OCI-LY7 (cell line): ENCODE data around the gene KRTAP9-7. TPM values are rescaled to one million over a fixed set of nuclear protein-coding genes. Genes with fewer than 3 reads are reported as not detected.

Source experiments
- BruUV-seq: library from RNA; stranded (reverse); fragments of 400-500 nt; replicated peaks from 2 replicates; lab custom pipeline; 2021; lab: Mats Ljungman, UMichigan
- CTCF ChIA-PET: fragments of 300-600 bp; sonication (Branson Sonifier 250); formaldehyde crosslinking; loops from one replicate; lab custom pipeline; 2022; ENCODE audit warnings: antibody characterized with exemption; ENCODE audit not compliant: unreplicated experiment; lab: Charles Lee
- POLR2A ChIA-PET: fragments of 300-600 bp; sonication (Branson Sonifier 250); formaldehyde crosslinking; loops from one replicate; lab custom pipeline; 2022; ENCODE audit warnings: antibody characterized with exemption; lab: Charles Lee
- DNase-seq: peaks from one replicate; pipeline ENCODE4 v3.0.0-alpha.2; 2015; ENCODE audit warnings: low spot score
- H2AFZ ChIP-seq: fragments of 200-600 bp; sonication (generic), shearing (Covaris generic); 2 replicates; pipeline ENCODE4 v1.6.1; 2014; ENCODE audit warnings: mild to moderate bottlenecking, antibody characterized with exemption, low read length, moderate library complexity
- H3K27ac ChIP-seq: fragments of 200-600 bp; sonication (generic); 2 replicates; pipeline ENCODE4 v1.5.1; 2014; ENCODE audit warnings: mixed run types, low read depth, mild to moderate bottlenecking, moderate library complexity, low read length, inconsistent platforms; ENCODE audit not compliant: poor library complexity, severe bottlenecking
- H3K36me3 ChIP-seq: fragments of 200-600 bp; sonication (generic); 2 replicates; pipeline ENCODE4 v1.6.1; 2014; ENCODE audit warnings: mild to moderate bottlenecking, antibody characterized with exemption, low read length, moderate library complexity, mixed read lengths; ENCODE audit not compliant: insufficient read depth
- H3K4me1 ChIP-seq: fragments of 200-600 bp; sonication (generic); 2 replicates; pipeline ENCODE4 v1.5.1; 2014; ENCODE audit warnings: mild to moderate bottlenecking, low read length; ENCODE audit not compliant: insufficient read depth, poor library complexity, severe bottlenecking
- H3K4me2 ChIP-seq: fragments of 200-600 bp; sonication (generic); 2 replicates; pipeline ENCODE4 v1.6.1; 2014; ENCODE audit warnings: mild to moderate bottlenecking, low read length
- H3K4me3 ChIP-seq: fragments of 200-600 bp; sonication (generic); 2 replicates; pipeline ENCODE4 v1.5.1; 2014; ENCODE audit warnings: mild to moderate bottlenecking, low read depth, low read length; ENCODE audit not compliant: poor library complexity, severe bottlenecking
- H3K79me2 ChIP-seq: fragments of 200-600 bp; sonication (generic); 2 replicates; pipeline ENCODE4 v1.6.1; 2016; ENCODE audit warnings: low read depth, mild to moderate bottlenecking, low read length, moderate library complexity, mixed read lengths; ENCODE audit not compliant: insufficient read depth
- H3K9me2 ChIP-seq: fragments of 200-600 bp; sonication (generic); 2 replicates; pipeline ENCODE4 v1.6.1; 2016; ENCODE audit warnings: mild to moderate bottlenecking, low read length, mixed read lengths; ENCODE audit not compliant: insufficient read depth
- H3K9me3 ChIP-seq: fragments of 200-600 bp; sonication (generic); 2 replicates; pipeline ENCODE4 v1.6.1; 2014; ENCODE audit warnings: mild to moderate bottlenecking, mixed run types, low read length, mixed read lengths
- H4K20me1 ChIP-seq: fragments of 200-600 bp; sonication (generic); 2 replicates; pipeline ENCODE4 v1.6.1; 2014; ENCODE audit warnings: mild to moderate bottlenecking, antibody characterized with exemption, low read length, moderate library complexity, mixed read lengths; ENCODE audit not compliant: insufficient read depth
- EZH2phosphoT487 ChIP-seq: fragments of 200-600 bp; sonication (generic); IDR thresholded peaks from 2 replicates; pipeline ENCODE4 v1.6.1; 2018; ENCODE audit warnings: low read depth, borderline replicate concordance, mild to moderate bottlenecking, mixed run types, antibody characterized with exemption, low read length, moderate library complexity, mixed read lengths
- intact Hi-C: fragments of 100-400 bp; cut with micrococcal nuclease; formaldehyde crosslinking; loops from one replicate; pipeline ENCODE4 v1.10.0; 2022; ENCODE audit not compliant: unreplicated experiment
- total RNA-seq, 2 experiments: library from RNA; depleted of rRNA in 1 of 2; stranded (reverse); fragments of >200 nt in 1 of 2; shearing (Covaris generic) in 1 of 2; gene quantifications; 2 replicates each; pipeline ENCODE4 v1.2.3, GENCODE V29; 2014 to 2022
- TF ChIP-seq, protein P1 (sequence below): fragments of 200-600 bp; sonication (generic); conservative IDR thresholded peaks from 2 replicates; pipeline ENCODE4 v1.5.1; 2014; ENCODE audit warnings: mild to moderate bottlenecking, antibody characterized with exemption, low read length, moderate library complexity, mixed read lengths

The KRTAP9-7 gene
- total RNA-seq, 2 experiments from 2014 or later: not detected

DNA sequence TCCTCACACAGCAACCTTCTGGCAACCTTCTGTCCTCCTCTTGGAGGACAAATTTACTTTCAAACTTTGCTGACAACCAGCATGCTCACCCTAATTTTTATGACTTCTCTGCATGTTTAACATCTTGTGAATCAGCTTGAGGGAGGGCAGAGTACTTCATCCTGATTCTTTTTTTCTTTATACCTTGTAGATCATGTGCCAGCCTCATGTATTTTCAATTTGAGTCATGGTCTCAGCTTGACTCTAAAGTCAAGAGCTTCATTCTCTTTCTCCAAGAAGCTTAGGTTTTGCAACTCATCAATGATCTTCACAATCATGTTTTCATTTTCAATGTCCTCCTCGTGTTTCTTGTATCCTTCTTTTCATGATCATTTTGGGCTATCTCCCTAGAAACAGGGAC lies 3.6 kb upstream of the KRTAP9-7 start:
- no peaks in the 10 kb centered on the region for H3K9me3 ChIP-seq
- BruUV-seq: no TSS peak
- H3K4me3 ChIP-seq: no peak overlapping the region
- H3K9me2 ChIP-seq: no peaks in the 10 kb centered on the region
- TF ChIP-seq, protein P1, sequence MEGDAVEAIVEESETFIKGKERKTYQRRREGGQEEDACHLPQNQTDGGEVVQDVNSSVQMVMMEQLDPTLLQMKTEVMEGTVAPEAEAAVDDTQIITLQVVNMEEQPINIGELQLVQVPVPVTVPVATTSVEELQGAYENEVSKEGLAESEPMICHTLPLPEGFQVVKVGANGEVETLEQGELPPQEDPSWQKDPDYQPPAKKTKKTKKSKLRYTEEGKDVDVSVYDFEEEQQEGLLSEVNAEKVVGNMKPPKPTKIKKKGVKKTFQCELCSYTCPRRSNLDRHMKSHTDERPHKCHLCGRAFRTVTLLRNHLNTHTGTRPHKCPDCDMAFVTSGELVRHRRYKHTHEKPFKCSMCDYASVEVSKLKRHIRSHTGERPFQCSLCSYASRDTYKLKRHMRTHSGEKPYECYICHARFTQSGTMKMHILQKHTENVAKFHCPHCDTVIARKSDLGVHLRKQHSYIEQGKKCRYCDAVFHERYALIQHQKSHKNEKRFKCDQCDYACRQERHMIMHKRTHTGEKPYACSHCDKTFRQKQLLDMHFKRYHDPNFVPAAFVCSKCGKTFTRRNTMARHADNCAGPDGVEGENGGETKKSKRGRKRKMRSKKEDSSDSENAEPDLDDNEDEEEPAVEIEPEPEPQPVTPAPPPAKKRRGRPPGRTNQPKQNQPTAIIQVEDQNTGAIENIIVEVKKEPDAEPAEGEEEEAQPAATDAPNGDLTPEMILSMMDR: no peak
- no peaks in the 10 kb centered on the region for H3K4me1 ChIP-seq
- POLR2A ChIA-PET: no interaction called here
- H3K79me2 ChIP-seq: no peaks in the 10 kb centered on the region
- no peak overlapping the region for H3K27ac ChIP-seq
- no peaks in the 10 kb centered on the region for H4K20me1 ChIP-seq
- CTCF ChIA-PET: no interaction called here
- H2AFZ ChIP-seq: no peak overlapping the region
- H3K36me3 ChIP-seq: no peaks in the 10 kb centered on the region
- intact Hi-C loops: no loop called here
- H3K4me2 ChIP-seq: no peak overlapping the region
- DNase-seq: no peak

DNA sequence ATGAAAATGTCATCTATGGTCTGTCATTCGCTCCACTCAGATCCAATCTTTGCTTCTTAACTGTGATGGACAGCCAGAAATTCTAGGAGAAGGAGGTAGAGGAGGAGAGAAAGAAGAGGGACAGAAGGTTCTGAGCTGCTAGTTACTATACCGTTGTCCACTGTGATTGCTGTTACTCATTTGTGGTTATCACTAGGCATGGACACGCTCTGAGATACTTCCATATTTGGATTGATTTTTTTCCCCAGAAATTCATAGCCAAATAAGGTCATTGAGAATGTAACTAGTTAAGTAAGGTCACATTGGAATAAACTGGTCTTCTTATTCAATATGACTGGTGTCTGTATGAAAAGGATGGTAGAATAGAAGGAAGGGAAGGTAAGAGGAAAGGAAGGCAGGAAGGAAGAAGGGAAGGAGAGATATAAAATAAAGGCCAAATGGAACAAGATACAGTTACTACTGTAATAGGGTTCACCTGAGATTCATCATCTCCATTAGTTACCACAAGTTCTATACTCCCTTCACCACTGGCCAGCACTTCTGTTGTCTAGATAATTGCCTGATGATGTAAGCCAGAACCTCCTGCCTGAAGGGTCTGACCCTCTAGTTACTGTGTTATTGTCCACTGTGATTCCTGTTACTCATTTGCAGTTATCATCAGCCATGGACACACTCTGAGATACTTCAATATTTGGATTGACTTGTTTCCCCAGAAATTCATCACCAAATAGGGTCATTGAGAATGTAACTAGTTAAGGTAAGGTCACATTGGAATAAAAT lies 2.9 kb downstream of the KRTAP9-7 start:
- no peak for TF ChIP-seq EZH2phosphoT487
- TF ChIP-seq, protein P1: no peak
- no TSS peak for BruUV-seq
- intact Hi-C loops: no loop called here
- H3K4me3 ChIP-seq: no peak overlapping the region
- no peaks in the 10 kb centered on the region for H3K4me1 ChIP-seq
- no peaks in the 10 kb centered on the region for H3K79me2 ChIP-seq
- no peak overlapping the region for H3K27ac ChIP-seq
- no peaks in the 10 kb centered on the region for H3K36me3 ChIP-seq
- POLR2A ChIA-PET: no interaction called here
- DNase-seq: no peak
- no peaks in the 10 kb centered on the region for H4K20me1 ChIP-seq
- CTCF ChIA-PET: no interaction called here
- no peaks in the 10 kb centered on the region for H3K9me3 ChIP-seq
- no peak overlapping the region for H2AFZ ChIP-seq
- no peaks in the 10 kb centered on the region for H3K9me2 ChIP-seq
- no peak overlapping the region for H3K4me2 ChIP-seq

DNA sequence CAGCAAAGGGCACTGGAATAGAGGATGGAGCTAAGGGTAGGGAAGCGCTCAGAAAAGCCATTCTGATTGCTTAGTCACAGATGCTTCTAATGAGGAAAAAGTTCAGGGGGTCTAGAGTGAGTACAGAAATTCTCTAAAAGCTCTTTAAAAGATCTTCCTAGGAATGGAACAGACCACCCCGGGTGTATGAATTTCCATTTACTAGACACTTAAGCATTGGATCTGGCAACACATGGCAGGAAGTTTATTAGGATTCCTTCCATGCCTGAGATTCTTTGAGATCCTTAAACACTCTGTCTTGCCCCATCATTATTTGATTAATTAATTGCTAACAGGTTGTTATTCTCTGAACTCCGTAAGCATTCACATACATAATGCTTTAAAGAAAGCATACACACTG lies 8.5 kb downstream of the KRTAP9-7 start:
- no TSS peak for BruUV-seq
- H3K36me3 ChIP-seq: no peaks in the 10 kb centered on the region
- ChIA-PET POLR2A (interaction anchor here (0.6 kb wide), 1 partner anchor 75 kb away, joined by 3 read pairs; no protein-coding TSS in a partner anchor), CTCF (no interaction called here)
- no peak overlapping the region for H3K27ac ChIP-seq
- TF ChIP-seq EZH2phosphoT487: no peak
- TF ChIP-seq, protein P1: no peak
- intact Hi-C loops: no loop called here
- H3K9me3 ChIP-seq: no peaks in the 10 kb centered on the region
- H2AFZ ChIP-seq: no peak overlapping the region
- no peaks in the 10 kb centered on the region for H3K9me2 ChIP-seq
- H3K4me1 ChIP-seq: no peaks in the 10 kb centered on the region
- no peak overlapping the region for H3K4me2 ChIP-seq
- H4K20me1 ChIP-seq: no peaks in the 10 kb centered on the region
- no peak overlapping the region for H3K4me3 ChIP-seq
- H3K79me2 ChIP-seq: no peaks in the 10 kb centered on the region
- DNase-seq: no peak
